GM15510 (cell line): ENCODE measurements around the gene DZANK1.

Source experiments
- POLR2A ChIP-seq: IDR thresholded peaks from 3 replicates; pipeline ENCODE4 v1.6.1; 2011; ENCODE audit warnings: borderline replicate concordance; ENCODE audit not compliant: insufficient read length; ENCODE audit errors: extremely low read depth

The DZANK1 gene

GRCh38 chr20:18466894-18467730, at the start of gene DZANK1, which contains the start of gene POLR3F:
TSS of gene DZANK1 (minus strand) at chr20:18467030. CDS start at chr20:18465358, 1,672 bp downstream.
TSS of gene POLR3F (plus strand) at chr20:18467390. CDS start at chr20:18467507, 117 bp downstream.
- peak; percentile 54 for TF ChIP-seq POLR2A

GRCh38 chr20:18515973-18516372, 49.1 kb upstream of the DZANK1 start:
- no peak for TF ChIP-seq POLR2A

GRCh38 chr20:18514127-18514526, 47.3 kb upstream of the DZANK1 start:
- TF ChIP-seq POLR2A = no peak

GRCh38 chr20:18513208-18513607, 46.4 kb upstream of the DZANK1 start:
- no peak for TF ChIP-seq POLR2A

- no peak for TF ChIP-seq POLR2A
Measured at GRCh38 chr20:18511571-18511970, 44.7 kb upstream of the DZANK1 start.

- peak; percentile 67 for TF ChIP-seq POLR2A
Measured at GRCh38 chr20:18507218-18508191, 40.7 kb upstream of the DZANK1 start, which contains the start of gene SEC23B. TSS of gene SEC23B (plus strand) at chr20:18507940. CDS start at chr20:18510836, 2,896 bp downstream.

GRCh38 chr20:18506744-18507143, 39.9 kb upstream of the DZANK1 start:
- TF ChIP-seq POLR2A = no peak

- TF ChIP-seq POLR2A = no peak
Measured at GRCh38 chr20:18504479-18505060, 37.7 kb upstream of the DZANK1 start.

GRCh38 chr20:18497603-18498002, 30.8 kb upstream of the DZANK1 start:
- no peak for TF ChIP-seq POLR2A

GRCh38 chr20:18496740-18497592, 30.1 kb upstream of the DZANK1 start, which contains the start of gene RBBP9:
TSS of gene RBBP9 (minus strand) at chr20:18497225. CDS start at chr20:18497167, 58 bp downstream.
- peak; percentile 66 for TF ChIP-seq POLR2A

GRCh38 chr20:18496042-18496441, 29.2 kb upstream of the DZANK1 start:
- no peak for TF ChIP-seq POLR2A

- no peak for TF ChIP-seq POLR2A
Measured at GRCh38 chr20:18488301-18488700, 21.5 kb upstream of the DZANK1 start.

GRCh38 chr20:18481596-18481995, 14.8 kb upstream of the DZANK1 start:
- no peak for TF ChIP-seq POLR2A

GRCh38 chr20:18477821-18478220, 11.0 kb upstream of the DZANK1 start:
- TF ChIP-seq POLR2A = no peak
